ENCODE results near the gene RNFT2.

- TF ChIP-seq, protein P1, sequence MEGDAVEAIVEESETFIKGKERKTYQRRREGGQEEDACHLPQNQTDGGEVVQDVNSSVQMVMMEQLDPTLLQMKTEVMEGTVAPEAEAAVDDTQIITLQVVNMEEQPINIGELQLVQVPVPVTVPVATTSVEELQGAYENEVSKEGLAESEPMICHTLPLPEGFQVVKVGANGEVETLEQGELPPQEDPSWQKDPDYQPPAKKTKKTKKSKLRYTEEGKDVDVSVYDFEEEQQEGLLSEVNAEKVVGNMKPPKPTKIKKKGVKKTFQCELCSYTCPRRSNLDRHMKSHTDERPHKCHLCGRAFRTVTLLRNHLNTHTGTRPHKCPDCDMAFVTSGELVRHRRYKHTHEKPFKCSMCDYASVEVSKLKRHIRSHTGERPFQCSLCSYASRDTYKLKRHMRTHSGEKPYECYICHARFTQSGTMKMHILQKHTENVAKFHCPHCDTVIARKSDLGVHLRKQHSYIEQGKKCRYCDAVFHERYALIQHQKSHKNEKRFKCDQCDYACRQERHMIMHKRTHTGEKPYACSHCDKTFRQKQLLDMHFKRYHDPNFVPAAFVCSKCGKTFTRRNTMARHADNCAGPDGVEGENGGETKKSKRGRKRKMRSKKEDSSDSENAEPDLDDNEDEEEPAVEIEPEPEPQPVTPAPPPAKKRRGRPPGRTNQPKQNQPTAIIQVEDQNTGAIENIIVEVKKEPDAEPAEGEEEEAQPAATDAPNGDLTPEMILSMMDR (IDR thresholded peaks at IDR 0.05): no peak
- no peak for TF ChIP-seq POLR2A (IDR thresholded peaks at IDR 0.05)
These were observed 44.6 kb upstream of the RNFT2 start for GRCh38 chr12:116693286-116694227.

All from lower leg skin (tissue), 3 donors.